Keratinocyte (primary cell): ENCODE measurements around the gene IL17RD. TPM values are rescaled to one million over a fixed set of nuclear protein-coding genes. Genes with fewer than 3 reads are reported as not detected.

Source experiments
- DNase-seq: peaks from one replicate; pipeline ENCODE4 v3.0.0-alpha.2; 2011; ENCODE audit warnings: low read depth, missing footprints, low spot score
- FAIRE-seq: peaks from 2 replicates; lab custom pipeline; 2011; peaks lifted over from hg19 to GRCh38; lab: Jason Lieb, UNC
- H2AFZ ChIP-seq: 2 replicates; pipeline ENCODE4 v1.6.0; 2012; ENCODE audit warnings: low read length, control low read depth, inconsistent platforms; ENCODE audit not compliant: control insufficient read depth
- H3K27ac ChIP-seq: 2 replicates; pipeline ENCODE4 v1.5.1; 2011; ENCODE audit warnings: low read length; ENCODE audit not compliant: control insufficient read depth, insufficient read depth
- H3K27me3 ChIP-seq: 3 replicates; pipeline ENCODE4 v1.6.0; 2011; ENCODE audit warnings: low read length; ENCODE audit not compliant: control insufficient read depth, insufficient read depth; ENCODE audit errors: extremely low read depth
- H3K36me3 ChIP-seq, 2 experiments: 2 replicates in 1 of 2; 3 replicates in 1 of 2; pipeline ENCODE4 v1.5.1; 2011; ENCODE audit warnings: low read length in 2 of 2, mild to moderate bottlenecking in 1 of 2; ENCODE audit not compliant: control insufficient read depth in 2 of 2, insufficient read depth in 2 of 2; ENCODE audit errors: extremely low read depth in 1 of 2
- H3K4me1 ChIP-seq: 3 replicates; pipeline ENCODE4 v1.5.1; 2011; ENCODE audit warnings: low read length; ENCODE audit not compliant: control insufficient read depth, insufficient read depth; ENCODE audit errors: extremely low read depth
- H3K4me2 ChIP-seq: 3 replicates; pipeline ENCODE4 v1.6.0; 2011; ENCODE audit warnings: low read depth, low read length; ENCODE audit not compliant: control insufficient read depth, insufficient read depth; ENCODE audit errors: extremely low read depth
- H3K4me3 ChIP-seq, 3 experiments: fragments of 200-600 bp in 1 of 3; sonication (generic) in 1 of 3; 2 replicates in 2 of 3; 3 replicates in 1 of 3; pipeline ENCODE4 v1.5.1; 2011 to 2016; ENCODE audit warnings: low read length in 3 of 3, mild to moderate bottlenecking in 3 of 3, control low read depth in 2 of 3, inconsistent platforms in 1 of 3, low read depth in 1 of 3, mixed read lengths in 1 of 3, mixed run types in 1 of 3, moderate library complexity in 1 of 3; ENCODE audit not compliant: control insufficient read depth in 2 of 3, insufficient read depth in 2 of 3; ENCODE audit errors: extremely low read depth in 1 of 3
- H3K79me2 ChIP-seq: 2 replicates; pipeline ENCODE4 v1.6.0; 2012; ENCODE audit warnings: low read length; ENCODE audit not compliant: control insufficient read depth, insufficient read depth
- H3K9ac ChIP-seq: 3 replicates; pipeline ENCODE4 v1.6.0; 2011; ENCODE audit warnings: low read length; ENCODE audit not compliant: control insufficient read depth, insufficient read depth; ENCODE audit errors: extremely low read depth
- H3K9me1 ChIP-seq: 3 replicates; pipeline ENCODE4 v1.6.0; 2011; ENCODE audit warnings: low read length; ENCODE audit not compliant: control insufficient read depth, insufficient read depth; ENCODE audit errors: extremely low read depth
- H3K9me3 ChIP-seq: 2 replicates; pipeline ENCODE4 v1.5.1; 2012; ENCODE audit warnings: low read depth, low read length; ENCODE audit not compliant: control insufficient read depth
- H4K20me1 ChIP-seq: 3 replicates; pipeline ENCODE4 v1.6.0; 2011; ENCODE audit warnings: low read length; ENCODE audit not compliant: control insufficient read depth, insufficient read depth; ENCODE audit errors: extremely low read depth
- EZH2 ChIP-seq: IDR thresholded peaks from one replicate; pipeline ENCODE4 v1.6.1; 2012; ENCODE audit warnings: inconsistent platforms, mild to moderate bottlenecking, low read length, moderate library complexity
- dilution Hi-C: fragments of 300-500 bp; cut with MboI; formaldehyde crosslinking; loops from one replicate; pipeline ENCODE4 v1.7.0; 2020; ENCODE audit warnings: low sequenced_read_pairs; ENCODE audit not compliant: extremely low pct_ligation_motif_present
- polyA plus RNA-seq, 5 experiments: library from polyadenylated mRNA; depleted of rRNA in 3 of 5; stranded (reverse) in 3 of 5; stranded (forward) in 1 of 5; unstranded in 1 of 5; fragments of >200 nt; gene quantifications; 1 replicate in 1 of 5; 2 replicates in 3 of 5; 3 replicates in 1 of 5; pipeline versions ENCODE4 v1.2.1 to v1.2.3, GENCODE V29; 2011 to 2012; ENCODE audit warnings: missing spikeins in 2 of 5, low read depth in 1 of 5, low replicate concordance in 1 of 5
- TF ChIP-seq, protein P1 (sequence below), 3 experiments: IDR thresholded peaks in 1 of 3; conservative IDR thresholded peaks in 1 of 3; optimal IDR thresholded peaks in 1 of 3; 2 replicates in 2 of 3; 3 replicates in 1 of 3; pipeline versions ENCODE3 to v1.5.1; 2011; ENCODE audit warnings: low read length in 3 of 3, mild to moderate bottlenecking in 3 of 3, moderate library complexity in 2 of 3, control low read depth in 1 of 3, inconsistent platforms in 1 of 3; ENCODE audit not compliant: insufficient read depth in 2 of 3; ENCODE audit errors: extremely low read depth in 1 of 3

Gene IL17RD
- polyA plus RNA-seq, 1 donor (not counting 4 experiments of a cell fraction or from before 2014, with no cell fraction given): 1.4 TPM

DNA sequence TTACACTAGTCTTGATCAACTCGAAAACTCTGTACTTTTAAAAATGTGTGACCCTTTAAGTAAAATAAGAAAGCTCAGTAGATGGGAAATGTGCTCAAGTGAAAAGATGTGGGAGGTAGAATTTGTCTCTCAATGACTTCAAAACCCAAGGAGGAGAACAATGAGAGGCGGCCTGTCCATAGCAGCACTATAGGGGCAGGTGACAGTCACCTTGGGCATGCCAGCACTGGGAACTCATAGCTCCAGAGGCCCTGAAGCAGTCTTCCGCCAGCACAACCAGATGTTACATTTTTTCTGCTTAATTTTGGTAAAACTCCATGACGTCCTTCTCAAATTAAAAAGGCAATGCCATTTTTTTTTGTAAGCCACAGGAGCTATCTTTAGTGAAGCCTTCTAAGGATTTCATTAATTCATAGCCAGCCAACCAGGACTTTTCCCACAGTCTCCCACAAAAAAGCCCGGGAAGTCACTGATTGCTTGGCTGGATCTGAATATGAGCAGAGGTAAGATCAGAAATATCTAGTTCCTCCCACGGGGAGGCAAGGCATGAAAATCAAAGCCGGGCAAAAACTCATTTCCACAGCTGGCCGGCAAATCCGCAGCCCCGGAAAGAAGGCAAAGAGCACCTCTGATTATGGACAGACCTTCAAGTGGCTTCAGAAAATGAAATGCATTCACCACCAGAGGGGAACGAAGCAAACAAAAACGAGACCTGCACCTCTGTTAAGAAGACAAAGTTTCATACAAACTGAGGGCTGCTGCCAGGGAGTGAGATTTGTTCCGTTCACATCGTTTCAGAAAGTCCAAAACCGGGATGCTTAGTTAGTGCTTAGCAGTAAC is 10.5 kb downstream of the IL17RD start:
- no peak overlapping the region for H3K4me2 ChIP-seq
- dilution Hi-C loops: no loop called here
- H3K4me1 ChIP-seq: no peaks in the 10 kb centered on the region
- no peak for TF ChIP-seq EZH2
- TF ChIP-seq, protein P1, sequence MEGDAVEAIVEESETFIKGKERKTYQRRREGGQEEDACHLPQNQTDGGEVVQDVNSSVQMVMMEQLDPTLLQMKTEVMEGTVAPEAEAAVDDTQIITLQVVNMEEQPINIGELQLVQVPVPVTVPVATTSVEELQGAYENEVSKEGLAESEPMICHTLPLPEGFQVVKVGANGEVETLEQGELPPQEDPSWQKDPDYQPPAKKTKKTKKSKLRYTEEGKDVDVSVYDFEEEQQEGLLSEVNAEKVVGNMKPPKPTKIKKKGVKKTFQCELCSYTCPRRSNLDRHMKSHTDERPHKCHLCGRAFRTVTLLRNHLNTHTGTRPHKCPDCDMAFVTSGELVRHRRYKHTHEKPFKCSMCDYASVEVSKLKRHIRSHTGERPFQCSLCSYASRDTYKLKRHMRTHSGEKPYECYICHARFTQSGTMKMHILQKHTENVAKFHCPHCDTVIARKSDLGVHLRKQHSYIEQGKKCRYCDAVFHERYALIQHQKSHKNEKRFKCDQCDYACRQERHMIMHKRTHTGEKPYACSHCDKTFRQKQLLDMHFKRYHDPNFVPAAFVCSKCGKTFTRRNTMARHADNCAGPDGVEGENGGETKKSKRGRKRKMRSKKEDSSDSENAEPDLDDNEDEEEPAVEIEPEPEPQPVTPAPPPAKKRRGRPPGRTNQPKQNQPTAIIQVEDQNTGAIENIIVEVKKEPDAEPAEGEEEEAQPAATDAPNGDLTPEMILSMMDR (optimal IDR thresholded peaks at IDR 0.05 in 1 of 3, IDR thresholded peaks at IDR 0.05 in 1 of 3, conservative IDR thresholded peaks at IDR 0.05 in 1 of 3; ENCODE audit: extremely low read depth in 1 of 3, insufficient read depth in 2 of 3, low read length in 3 of 3): no peak
- H3K9me1 ChIP-seq: no peaks in the 10 kb centered on the region
- no peak overlapping the region for H3K27ac ChIP-seq
- H3K79me2 ChIP-seq: no peaks in the 10 kb centered on the region
- no peak overlapping the region for H2AFZ ChIP-seq
- no peak overlapping the region for H3K9ac ChIP-seq
- H3K4me3 ChIP-seq: no peak overlapping the region
- FAIRE-seq (no peak), DNase-seq (no peak)
- no peaks in the 10 kb centered on the region for H3K9me3 ChIP-seq
- no peaks in the 10 kb centered on the region for H3K36me3 ChIP-seq
- no peaks in the 10 kb centered on the region for H3K27me3 ChIP-seq
- no peaks in the 10 kb centered on the region for H4K20me1 ChIP-seq

DNA sequence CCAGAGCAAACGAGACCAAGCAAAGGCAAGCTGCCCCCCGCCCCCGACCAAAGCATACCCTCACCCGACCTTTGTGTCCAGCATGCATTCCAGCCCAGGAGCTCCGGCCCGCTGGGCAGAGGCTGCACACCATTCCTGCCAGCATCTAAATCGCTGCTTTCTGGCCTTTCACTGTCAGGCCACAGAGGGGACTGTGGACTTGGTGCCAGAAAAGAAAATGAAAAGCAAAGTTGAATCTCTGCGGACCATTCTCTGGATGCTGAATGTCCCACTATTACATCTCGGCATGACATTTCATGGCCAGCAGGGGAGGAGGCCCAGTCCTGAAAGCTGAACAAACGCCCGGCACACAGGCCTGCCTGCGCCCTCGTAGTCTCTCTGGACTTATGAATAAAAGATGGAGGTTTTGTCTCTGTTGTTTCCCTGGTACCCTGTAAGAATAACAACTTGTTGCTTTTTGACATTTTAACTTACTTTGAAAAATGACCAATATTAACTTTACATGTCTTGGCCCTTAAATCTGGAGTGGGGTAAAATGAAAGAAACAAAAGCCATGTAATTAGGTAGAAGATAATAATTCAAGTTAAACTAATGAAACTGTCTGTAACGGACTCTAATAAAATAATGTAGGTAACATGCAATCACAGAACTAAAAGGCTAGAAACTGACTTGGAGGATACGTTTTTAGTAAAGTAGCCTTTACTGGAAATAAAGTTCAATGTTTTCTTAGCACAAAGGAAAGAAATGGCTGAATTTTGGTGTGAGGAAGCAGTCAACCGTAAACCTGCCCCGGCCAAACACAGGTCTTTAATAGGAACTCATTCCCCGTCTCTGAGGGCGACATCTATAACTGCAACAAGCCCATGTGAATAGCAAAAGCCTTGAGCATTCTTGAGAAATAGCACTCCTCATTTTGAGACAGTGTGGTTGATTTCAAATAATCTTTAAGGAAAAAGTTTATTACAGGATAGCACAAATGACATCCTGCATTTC is 12.7 kb downstream of the IL17RD start:
- H3K27me3 ChIP-seq: no peaks in the 10 kb centered on the region
- DNase-seq (no peak), FAIRE-seq (no peak)
- no peaks in the 10 kb centered on the region for H3K36me3 ChIP-seq
- no peaks in the 10 kb centered on the region for H4K20me1 ChIP-seq
- no peaks in the 10 kb centered on the region for H3K9me1 ChIP-seq
- H3K4me1 ChIP-seq: no peaks in the 10 kb centered on the region
- H3K9me3 ChIP-seq: no peaks in the 10 kb centered on the region
- dilution Hi-C loops: no loop called here
- H2AFZ ChIP-seq: no peak overlapping the region
- no peaks in the 10 kb centered on the region for H3K79me2 ChIP-seq
- H3K4me2 ChIP-seq: no peak overlapping the region
- H3K9ac ChIP-seq: no peak overlapping the region
- no peak overlapping the region for H3K4me3 ChIP-seq
- TF ChIP-seq, protein P1 (optimal IDR thresholded peaks at IDR 0.05 in 1 of 3, IDR thresholded peaks at IDR 0.05 in 1 of 3, conservative IDR thresholded peaks at IDR 0.05 in 1 of 3; ENCODE audit: extremely low read depth in 1 of 3, insufficient read depth in 2 of 3, low read length in 3 of 3): no peak
- TF ChIP-seq EZH2: no peak
- H3K27ac ChIP-seq: no peak overlapping the region
